Esophagus squamous epithelium (tissue), 4 donors: ENCODE measurements around the gene RTN4RL2.

Experiments used
- POLR2A ChIP-seq, 4 donors: fragments of 450-650 bp; IDR thresholded peaks; one replicate each; pipeline ENCODE4 v1.6.1; 2017; ENCODE audit warnings: antibody characterized with exemption in 4 of 4, mild to moderate bottlenecking in 4 of 4, moderate library complexity in 3 of 4
- TF ChIP-seq, protein P1 (sequence below), 6 experiments: fragments of 450-650 bp in 4 of 6; fragments of 200-600 bp in 2 of 6; sonication (generic) in 2 of 6; IDR thresholded peaks; one replicate each; pipeline ENCODE4 v1.5.1; 2016 to 2019; ENCODE audit warnings: antibody characterized with exemption in 6 of 6, mild to moderate bottlenecking in 4 of 6, moderate library complexity in 4 of 6

DNA sequence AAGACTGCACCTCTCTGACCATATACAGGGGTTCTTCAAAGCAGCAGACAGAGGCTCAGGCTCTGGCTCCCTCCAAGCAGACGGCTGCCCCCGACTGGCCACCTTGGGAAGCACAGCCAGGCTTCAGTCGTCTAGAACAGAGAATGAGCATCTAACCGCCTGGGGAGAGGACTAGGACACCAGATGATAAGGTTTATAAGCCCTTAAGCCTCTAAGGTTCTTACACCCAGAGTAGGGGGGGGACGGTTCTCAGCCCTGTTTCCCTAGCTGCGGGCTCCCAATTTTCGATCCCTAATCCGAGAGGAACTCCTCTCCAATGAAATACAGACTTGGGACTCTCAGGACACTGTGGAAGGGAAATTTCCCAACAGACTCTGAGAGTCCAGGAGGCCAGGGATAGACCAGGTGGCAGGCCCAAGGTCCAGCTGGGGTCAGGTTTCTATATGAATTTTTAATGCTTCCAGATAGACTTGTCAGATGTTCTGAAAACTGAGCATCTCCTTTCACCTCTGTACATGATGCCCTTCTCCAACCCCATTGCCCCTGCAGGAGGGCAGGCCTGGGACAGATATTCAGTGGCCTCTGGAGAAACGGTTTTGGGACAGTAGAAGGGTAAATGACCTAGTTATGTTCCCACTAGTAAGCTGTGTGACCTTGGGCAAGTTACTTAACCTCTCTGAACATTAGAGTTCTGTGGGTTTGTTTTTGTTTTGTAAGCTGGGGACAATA, 20.2 kb downstream of the RTN4RL2 start:
- TF ChIP-seq POLR2A (IDR thresholded peaks at IDR 0.05): no peak
- TF ChIP-seq, protein P1, sequence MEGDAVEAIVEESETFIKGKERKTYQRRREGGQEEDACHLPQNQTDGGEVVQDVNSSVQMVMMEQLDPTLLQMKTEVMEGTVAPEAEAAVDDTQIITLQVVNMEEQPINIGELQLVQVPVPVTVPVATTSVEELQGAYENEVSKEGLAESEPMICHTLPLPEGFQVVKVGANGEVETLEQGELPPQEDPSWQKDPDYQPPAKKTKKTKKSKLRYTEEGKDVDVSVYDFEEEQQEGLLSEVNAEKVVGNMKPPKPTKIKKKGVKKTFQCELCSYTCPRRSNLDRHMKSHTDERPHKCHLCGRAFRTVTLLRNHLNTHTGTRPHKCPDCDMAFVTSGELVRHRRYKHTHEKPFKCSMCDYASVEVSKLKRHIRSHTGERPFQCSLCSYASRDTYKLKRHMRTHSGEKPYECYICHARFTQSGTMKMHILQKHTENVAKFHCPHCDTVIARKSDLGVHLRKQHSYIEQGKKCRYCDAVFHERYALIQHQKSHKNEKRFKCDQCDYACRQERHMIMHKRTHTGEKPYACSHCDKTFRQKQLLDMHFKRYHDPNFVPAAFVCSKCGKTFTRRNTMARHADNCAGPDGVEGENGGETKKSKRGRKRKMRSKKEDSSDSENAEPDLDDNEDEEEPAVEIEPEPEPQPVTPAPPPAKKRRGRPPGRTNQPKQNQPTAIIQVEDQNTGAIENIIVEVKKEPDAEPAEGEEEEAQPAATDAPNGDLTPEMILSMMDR (IDR thresholded peaks at IDR 0.05): peak; percentile 28 to 76 (median 64)
